ENCODE results near the gene CRY2. TPM values are rescaled to one million over a fixed set of nuclear protein-coding genes. Genes with fewer than 3 reads are reported as not detected.

CRY2 gene
- total and polyA plus RNA-seq, 2 of the 13 experiments (the other 11 are each of a cell fraction or from before 2014, with no cell fraction given) = 10.1 to 12.2 TPM

DNA sequence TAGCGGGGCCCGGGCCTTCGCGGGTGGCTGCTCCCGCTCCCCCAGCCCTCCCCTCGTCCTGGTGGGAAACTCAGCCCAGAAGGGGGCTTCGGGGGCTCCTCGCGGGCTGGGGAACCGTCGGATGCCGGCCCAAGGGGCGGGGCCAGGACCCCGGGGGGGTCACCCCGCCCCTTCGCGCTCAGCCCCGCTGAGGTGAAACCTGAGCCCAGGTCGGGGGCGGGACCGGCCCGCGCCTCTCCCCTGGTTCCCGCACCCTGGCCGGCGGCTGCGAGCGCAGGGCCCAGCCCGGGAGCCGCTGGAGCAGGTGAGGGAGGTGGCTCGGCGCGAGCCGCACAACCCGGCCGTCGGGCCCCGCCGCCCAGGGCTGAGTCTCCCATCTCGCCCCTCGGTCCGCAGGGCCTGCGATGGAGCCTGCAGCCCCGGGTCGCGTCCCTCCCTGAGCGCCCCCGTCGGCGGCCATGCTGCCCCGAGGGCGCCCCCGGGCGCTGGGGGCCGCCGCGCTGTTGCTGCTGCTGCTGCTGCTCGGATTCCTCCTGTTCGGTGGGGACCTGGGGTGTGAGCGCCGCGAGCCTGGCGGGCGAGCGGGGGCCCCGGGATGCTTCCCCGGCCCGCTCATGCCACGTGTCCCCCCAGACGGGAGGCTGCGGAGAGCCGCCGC is 75.3 kb downstream of the CRY2 start, which contains the start of gene LARGE2 (continued):
- TF ChIP-seq, protein P1, sequence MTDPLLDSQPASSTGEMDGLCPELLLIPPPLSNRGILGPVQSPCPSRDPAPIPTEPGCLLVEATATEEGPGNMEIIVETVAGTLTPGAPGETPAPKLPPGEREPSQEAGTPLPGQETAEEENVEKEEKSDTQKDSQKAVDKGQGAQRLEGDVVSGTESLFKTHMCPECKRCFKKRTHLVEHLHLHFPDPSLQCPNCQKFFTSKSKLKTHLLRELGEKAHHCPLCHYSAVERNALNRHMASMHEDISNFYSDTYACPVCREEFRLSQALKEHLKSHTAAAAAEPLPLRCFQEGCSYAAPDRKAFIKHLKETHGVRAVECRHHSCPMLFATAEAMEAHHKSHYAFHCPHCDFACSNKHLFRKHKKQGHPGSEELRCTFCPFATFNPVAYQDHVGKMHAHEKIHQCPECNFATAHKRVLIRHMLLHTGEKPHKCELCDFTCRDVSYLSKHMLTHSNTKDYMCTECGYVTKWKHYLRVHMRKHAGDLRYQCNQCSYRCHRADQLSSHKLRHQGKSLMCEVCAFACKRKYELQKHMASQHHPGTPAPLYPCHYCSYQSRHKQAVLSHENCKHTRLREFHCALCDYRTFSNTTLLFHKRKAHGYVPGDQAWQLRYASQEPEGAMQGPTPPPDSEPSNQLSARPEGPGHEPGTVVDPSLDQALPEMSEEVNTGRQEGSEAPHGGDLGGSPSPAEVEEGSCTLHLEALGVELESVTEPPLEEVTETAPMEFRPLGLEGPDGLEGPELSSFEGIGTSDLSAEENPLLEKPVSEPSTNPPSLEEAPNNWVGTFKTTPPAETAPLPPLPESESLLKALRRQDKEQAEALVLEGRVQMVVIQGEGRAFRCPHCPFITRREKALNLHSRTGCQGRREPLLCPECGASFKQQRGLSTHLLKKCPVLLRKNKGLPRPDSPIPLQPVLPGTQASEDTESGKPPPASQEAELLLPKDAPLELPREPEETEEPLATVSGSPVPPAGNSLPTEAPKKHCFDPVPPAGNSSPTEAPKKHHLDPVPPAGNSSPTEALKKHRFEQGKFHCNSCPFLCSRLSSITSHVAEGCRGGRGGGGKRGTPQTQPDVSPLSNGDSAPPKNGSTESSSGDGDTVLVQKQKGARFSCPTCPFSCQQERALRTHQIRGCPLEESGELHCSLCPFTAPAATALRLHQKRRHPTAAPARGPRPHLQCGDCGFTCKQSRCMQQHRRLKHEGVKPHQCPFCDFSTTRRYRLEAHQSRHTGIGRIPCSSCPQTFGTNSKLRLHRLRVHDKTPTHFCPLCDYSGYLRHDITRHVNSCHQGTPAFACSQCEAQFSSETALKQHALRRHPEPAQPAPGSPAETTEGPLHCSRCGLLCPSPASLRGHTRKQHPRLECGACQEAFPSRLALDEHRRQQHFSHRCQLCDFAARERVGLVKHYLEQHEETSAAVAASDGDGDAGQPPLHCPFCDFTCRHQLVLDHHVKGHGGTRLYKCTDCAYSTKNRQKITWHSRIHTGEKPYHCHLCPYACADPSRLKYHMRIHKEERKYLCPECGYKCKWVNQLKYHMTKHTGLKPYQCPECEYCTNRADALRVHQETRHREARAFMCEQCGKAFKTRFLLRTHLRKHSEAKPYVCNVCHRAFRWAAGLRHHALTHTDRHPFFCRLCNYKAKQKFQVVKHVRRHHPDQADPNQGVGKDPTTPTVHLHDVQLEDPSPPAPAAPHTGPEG (CRISPR knock-in tag; IDR thresholded peaks at IDR 0.05) = 0 out of 2 replicates have a peak, but pooled peaks have one; percentile 3
- TF ChIP-seq SOX6 (IDR thresholded peaks at IDR 0.05) = no peak
- 0 out of 2 replicates have a peak, but pooled peaks have one; percentile 3 for TF ChIP-seq SOX6 (CRISPR knock-in tag; IDR thresholded peaks at IDR 0.05)
- TF ChIP-seq, protein P2, sequence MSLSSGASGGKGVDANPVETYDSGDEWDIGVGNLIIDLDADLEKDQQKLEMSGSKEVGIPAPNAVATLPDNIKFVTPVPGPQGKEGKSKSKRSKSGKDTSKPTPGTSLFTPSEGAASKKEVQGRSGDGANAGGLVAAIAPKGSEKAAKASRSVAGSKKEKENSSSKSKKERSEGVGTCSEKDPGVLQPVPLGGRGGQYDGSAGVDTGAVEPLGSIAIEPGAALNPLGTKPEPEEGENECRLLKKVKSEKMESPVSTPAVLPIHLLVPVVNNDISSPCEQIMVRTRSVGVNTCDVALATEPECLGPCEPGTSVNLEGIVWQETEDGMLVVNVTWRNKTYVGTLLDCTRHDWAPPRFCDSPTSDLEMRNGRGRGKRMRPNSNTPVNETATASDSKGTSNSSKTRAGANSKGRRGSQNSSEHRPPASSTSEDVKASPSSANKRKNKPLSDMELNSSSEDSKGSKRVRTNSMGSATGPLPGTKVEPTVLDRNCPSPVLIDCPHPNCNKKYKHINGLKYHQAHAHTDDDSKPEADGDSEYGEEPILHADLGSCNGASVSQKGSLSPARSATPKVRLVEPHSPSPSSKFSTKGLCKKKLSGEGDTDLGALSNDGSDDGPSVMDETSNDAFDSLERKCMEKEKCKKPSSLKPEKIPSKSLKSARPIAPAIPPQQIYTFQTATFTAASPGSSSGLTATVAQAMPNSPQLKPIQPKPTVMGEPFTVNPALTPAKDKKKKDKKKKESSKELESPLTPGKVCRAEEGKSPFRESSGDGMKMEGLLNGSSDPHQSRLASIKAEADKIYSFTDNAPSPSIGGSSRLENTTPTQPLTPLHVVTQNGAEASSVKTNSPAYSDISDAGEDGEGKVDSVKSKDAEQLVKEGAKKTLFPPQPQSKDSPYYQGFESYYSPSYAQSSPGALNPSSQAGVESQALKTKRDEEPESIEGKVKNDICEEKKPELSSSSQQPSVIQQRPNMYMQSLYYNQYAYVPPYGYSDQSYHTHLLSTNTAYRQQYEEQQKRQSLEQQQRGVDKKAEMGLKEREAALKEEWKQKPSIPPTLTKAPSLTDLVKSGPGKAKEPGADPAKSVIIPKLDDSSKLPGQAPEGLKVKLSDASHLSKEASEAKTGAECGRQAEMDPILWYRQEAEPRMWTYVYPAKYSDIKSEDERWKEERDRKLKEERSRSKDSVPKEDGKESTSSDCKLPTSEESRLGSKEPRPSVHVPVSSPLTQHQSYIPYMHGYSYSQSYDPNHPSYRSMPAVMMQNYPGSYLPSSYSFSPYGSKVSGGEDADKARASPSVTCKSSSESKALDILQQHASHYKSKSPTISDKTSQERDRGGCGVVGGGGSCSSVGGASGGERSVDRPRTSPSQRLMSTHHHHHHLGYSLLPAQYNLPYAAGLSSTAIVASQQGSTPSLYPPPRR (CRISPR knock-in tag; IDR thresholded peaks at IDR 0.05; ENCODE audit: borderline replicate concordance) = peak; percentile 0; the same call in 1 of the 2 replicates
- no peak for TF ChIP-seq ZNF18 (CRISPR knock-in tag; IDR thresholded peaks at IDR 0.05; ENCODE audit: insufficient replicate concordance)
- TF ChIP-seq, protein P3, sequence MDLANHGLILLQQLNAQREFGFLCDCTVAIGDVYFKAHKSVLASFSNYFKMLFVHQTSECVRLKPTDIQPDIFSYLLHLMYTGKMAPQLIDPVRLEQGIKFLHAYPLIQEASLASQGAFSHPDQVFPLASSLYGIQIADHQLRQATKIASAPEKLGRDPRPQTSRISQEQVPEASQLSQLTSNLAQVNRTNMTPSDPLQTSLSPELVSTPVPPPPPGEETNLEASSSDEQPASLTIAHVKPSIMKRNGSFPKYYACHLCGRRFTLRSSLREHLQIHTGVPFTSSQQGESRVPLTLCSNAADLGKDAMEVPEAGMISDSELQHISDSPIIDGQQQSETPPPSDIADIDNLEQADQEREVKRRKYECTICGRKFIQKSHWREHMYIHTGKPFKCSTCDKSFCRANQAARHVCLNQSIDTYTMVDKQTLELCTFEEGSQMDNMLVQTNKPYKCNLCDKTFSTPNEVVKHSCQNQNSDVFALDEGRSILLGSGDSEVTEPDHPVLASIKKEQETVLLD (CRISPR knock-in tag; IDR thresholded peaks at IDR 0.05; ENCODE audit: low read depth) = no peak
- 0 out of 2 replicates have a peak, but pooled peaks have one; percentile 6 for TF ChIP-seq ZNF251 (CRISPR knock-in tag; IDR thresholded peaks at IDR 0.05)
- TF ChIP-seq, protein P4, sequence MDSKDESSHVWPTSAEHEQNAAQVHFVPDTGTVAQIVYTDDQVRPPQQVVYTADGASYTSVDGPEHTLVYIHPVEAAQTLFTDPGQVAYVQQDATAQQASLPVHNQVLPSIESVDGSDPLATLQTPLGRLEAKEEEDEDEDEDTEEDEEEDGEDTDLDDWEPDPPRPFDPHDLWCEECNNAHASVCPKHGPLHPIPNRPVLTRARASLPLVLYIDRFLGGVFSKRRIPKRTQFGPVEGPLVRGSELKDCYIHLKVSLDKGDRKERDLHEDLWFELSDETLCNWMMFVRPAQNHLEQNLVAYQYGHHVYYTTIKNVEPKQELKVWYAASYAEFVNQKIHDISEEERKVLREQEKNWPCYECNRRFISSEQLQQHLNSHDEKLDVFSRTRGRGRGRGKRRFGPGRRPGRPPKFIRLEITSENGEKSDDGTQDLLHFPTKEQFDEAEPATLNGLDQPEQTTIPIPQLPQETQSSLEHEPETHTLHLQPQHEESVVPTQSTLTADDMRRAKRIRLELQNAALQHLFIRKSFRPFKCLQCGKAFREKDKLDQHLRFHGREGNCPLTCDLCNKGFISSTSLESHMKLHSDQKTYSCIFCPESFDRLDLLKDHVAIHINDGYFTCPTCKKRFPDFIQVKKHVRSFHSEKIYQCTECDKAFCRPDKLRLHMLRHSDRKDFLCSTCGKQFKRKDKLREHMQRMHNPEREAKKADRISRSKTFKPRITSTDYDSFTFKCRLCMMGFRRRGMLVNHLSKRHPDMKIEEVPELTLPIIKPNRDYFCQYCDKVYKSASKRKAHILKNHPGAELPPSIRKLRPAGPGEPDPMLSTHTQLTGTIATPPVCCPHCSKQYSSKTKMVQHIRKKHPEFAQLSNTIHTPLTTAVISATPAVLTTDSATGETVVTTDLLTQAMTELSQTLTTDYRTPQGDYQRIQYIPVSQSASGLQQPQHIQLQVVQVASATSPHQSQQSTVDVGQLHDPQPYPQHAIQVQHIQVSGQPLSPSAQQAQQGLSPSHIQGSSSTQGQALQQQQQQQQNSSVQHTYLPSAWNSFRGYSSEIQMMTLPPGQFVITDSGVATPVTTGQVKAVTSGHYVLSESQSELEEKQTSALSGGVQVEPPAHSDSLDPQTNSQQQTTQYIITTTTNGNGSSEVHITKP (CRISPR knock-in tag; IDR thresholded peaks at IDR 0.05; ENCODE audit: low read depth) = no peak
- TF ChIP-seq SMARCE1 (IDR thresholded peaks at IDR 0.05; ENCODE audit: borderline replicate concordance) = no peak

All from HepG2 (cell line).